ENCODE measurements around the gene SSX4B.
"Not testable (repeated sequence)": the region's sequence is repeated elsewhere in the genome, so short reads cannot be mapped to it uniquely, and the experiment has no call there.

Gene SSX4B, protein sequence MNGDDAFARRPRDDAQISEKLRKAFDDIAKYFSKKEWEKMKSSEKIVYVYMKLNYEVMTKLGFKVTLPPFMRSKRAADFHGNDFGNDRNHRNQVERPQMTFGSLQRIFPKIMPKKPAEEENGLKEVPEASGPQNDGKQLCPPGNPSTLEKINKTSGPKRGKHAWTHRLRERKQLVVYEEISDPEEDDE

DNA sequence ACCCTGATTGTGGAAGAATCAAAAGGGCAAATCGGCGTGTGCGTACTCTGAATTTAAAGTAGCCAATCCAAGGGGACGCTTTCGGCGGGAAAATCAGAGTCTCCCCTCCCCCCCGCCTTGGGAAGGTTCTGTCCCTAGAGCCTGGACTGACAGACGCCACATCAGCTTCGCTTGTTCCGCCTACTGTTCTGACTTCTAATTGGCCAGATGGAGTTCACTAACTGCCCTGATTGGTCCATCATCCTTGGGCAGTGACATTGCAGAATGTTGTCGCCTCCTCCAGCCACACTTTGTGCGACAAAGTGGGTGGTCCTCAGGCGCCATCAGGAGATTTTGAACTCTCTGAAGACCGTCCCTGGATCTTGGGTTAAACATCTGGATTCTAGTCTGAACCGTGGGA, at the start of gene SSX4B:
Gene SSX4B, minus strand, starts transcription at position 101 of the 400 bp plus-strand sequence. CDS start 588 bp downstream, outside the sequence.
- not testable (repeated sequence) for DNase-seq

DNA sequence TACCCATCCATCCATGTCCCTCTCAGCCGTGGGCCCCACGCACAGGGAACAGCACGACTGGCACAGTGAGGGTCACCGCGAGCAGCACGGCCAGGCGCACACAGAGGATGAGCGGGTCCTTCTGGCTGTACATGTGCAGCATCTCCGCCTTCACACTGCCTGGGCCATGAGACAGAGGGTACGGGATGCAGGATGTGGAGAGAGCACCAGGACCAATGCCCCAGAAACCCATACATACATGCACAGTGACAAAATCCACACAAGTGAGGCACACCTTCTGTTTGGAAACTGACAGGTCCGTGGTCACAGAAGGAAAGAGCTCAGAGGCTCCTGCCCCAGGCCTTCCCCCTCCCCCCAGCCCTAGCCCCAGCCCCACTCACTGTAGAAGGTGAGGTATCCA, 48.8 kb upstream of the SSX4B start:
- no peak for DNase-seq

DNA sequence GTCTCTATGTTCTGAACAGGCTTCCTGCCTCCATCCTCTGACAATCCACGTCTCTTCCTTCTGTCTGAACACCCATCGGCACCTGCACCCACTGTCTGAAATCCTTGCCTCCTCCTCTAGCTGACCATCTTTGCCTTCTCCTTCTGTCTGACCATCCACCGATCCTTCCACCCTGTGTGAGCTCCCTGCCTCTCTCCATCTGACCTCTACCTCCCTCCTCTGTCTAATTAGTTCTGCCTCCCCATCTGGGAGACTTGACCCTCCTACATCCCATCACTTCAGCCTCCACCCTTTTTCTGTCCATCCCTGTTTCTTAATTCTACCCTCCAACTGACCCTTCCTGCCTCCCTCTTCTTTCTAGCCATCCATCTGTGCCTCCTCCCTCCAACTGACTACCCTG, 48.3 kb upstream of the SSX4B start:
- DNase-seq, result no peak

DNA sequence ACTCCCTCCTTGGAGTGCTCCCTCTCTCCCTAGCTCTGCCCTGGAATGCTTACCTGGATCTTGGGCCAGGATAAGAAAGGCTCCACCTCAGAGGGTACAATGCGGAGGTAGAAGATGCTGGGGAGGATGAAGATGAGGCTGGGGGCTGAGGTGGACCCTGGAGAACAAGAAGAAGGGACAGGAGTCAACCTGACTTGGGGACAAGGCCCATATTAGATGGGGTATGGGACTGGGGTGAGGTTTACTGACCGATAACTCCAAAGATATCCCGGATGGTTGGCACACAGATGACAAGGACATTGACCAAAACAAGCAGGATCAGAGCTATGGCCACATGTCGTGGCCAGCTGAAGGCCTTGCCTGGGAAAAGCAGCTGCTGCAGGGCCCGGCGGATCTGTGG, 47.7 kb upstream of the SSX4B start:
- no peak for DNase-seq

DNA sequence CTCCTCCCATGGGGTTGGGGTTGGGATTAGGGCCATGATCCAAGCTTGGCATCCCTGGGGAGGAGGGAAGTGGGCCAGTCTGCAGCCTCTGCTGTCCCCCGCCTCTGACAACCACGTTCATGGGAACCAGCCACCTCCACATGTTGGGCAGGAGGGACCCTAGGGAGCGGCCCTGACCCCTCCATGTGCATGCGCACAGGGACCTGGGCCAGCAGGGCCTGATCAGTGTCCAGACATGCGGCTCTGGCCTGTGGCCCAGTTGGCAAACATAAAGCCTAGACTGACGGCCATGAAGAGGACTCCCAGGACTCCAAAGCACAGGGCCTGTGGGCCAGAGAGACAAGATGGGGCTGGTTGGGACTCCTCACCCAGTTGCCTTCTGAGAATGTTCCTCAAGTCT, 47.0 kb upstream of the SSX4B start:
- no peak for DNase-seq

DNA sequence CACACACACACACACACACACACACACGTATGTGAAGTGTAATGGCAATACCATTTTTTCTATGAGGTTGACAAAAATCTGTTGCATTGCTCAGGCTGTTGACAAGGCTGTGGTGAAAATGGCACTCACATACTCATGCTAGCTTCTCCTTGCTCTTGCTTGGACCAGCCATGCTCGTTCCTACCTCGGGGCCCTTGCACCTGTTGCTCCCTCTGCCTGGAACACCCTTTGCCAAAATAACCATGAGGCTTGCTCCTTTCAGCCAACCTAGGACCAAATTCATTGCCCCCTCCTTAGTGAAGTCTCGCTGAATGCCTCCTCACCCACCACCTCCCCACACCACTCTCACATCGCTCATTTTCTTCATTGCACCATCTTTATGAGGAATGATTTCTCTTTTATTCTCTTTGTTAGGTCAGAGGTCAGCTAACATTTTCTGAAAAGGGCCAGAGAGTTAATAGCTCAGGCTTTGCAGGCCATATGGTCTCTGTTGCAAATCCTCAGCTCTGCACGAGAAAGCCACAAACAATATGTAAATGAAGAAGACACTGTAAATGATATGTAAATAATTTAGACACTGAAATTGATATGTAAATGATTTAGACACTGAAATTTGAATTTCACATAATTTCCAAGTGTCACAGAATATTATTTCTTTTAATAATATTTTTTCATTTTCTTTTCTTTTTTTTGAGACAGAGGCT, 45.0 kb upstream of the SSX4B start:
- no peak for DNase-seq

DNA sequence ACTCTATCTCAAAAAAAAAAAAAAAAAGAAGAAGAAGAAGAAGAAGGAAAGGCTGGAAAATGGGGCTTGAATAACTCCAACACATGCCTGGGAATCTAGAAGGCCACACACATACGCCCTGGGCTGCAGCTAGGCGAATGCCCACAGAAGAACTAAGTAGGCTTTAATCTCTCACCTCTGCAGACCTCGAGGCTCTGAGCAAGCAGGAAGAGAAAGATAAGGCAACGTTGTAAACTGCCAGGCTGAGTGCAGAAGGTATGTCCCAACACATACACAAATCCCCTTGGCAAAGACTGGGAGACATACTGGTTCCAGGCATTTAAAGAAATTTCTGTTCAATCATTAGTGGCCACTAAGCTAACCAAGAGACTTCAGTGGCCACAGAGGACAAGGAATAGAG, 39.9 kb upstream of the SSX4B start:
- no peak for DNase-seq

DNA sequence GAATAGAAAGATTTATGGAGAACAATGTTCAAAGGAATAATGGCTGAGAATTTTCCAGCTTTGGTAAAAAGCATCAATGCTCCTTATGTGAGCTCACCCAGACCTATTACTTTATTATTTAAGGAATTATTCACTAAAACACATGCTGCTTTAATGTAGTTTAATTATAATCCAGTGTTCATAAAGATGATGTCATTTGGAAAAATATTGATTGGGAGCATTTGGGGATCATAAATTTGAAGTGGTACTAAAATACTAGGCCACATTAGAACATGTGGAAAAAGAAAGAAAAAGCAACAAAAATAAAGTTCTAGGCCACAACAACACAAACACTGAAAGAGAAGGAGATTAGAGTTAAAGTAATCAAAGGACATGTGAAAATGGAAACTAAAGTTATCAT, 38.3 kb upstream of the SSX4B start:
- no peak for DNase-seq

DNA sequence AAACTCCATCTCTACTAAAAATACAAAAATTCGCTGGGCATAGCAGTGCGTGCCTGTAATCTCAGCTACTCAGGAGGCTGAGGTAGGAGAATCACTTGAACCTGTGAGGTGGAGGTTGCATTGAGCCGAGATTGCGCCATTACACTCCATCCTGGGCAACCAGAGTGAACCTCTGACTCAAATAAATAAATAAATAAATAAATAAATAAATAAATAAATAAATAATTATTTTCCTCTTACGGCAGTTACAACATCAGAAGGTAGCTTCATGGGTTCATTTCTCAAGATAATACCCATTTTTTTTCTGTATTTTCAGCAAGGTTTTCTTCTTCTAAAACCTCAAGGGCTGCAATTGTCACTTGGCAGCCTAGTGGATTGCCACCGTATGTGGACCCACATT, 35.4 kb upstream of the SSX4B start:
- not testable (repeated sequence) for DNase-seq

DNA sequence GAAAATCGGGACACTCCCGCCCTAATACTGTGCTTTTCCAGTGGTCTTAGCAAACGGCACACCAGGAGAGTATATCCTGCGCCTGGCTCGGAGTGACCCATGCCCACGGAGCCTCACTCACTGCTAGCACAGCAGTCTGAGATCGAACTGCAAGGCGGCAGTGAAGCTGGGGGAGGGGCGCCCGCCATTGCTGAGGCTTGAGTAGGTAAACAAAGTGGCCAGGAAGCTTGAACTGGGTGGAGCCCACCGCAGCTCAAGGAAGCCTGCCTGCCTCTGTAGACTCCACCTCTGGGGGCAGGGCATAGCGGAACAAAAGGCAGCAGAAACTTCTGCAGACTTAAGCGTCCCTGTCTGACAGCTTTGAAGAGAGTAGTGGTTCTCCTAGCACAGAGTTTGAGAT, 22.0 kb upstream of the SSX4B start:
- not testable (repeated sequence) for DNase-seq

DNA sequence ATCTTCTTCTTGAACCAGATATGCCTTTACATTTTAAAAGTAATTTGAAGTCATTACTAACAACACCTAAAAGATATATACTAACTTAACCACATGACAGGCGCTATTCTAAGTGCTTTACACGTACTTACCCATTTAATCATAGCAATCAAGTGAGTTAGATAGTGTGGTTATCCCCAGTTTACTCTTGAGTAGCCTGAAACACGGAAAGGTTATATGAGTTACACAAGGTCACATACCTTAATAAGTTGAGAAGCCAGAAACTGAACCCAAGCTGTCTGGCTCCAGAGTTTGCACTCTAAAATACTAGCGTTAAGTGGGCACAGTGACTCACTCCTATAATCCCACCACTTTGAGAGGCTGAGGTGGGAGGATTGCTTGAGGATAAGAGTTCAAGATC, 18.4 kb upstream of the SSX4B start:
- DNase-seq, result not testable (repeated sequence)

DNA sequence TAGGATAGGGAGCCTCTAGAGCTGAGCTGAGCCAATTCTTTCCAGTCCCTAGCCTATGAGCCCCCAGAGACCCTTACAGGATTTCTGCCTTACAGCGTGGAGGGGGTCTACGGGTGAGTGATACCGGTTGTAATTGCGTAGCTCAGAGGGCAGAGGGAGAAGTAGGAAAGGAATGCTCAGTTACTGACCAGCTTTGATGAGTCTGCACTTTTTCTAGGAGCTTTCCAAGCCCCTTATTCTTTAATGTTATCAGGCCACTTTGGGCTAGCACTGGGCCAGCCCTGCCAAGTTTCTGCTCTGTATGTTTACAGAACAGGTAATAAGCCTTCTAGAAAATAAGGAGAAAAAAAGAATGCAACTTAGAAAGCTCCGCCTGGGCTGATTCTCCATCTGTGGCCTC, 17.8 kb upstream of the SSX4B start:
- not testable (repeated sequence) for DNase-seq

DNA sequence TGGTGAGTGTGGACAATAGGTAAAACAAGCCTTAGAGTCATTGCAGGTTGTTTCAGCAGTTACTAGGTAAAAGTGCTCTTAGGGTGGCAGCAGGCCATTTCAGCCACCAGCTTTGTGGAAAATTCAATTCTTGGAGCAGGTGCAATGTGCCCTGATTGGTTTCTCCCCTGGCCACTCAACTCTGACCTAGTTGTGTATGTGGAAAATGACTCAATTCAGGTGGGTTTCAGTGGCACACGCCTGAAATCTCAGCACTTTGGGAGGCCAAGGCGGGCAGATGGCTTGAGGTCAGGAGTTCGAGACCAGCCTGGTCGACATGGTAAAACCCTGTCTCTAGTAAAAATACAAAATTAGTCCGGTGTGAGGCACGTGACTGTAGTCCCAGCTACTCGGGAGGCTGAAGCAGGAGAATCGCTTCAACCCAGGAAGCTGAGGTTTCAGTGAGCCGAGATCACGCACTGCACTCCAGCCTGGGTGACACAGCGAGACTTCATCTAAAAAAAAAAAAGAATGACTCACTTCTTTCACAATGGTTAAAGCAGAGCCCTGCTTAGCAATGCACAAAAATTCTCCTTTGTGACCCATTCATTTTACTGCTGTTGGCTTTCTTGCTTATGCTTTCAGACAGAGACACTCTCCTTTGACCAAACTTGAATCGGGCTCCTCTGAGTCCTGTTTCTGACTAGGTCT, 15.4 kb upstream of the SSX4B start:
- not testable (repeated sequence) for DNase-seq

DNA sequence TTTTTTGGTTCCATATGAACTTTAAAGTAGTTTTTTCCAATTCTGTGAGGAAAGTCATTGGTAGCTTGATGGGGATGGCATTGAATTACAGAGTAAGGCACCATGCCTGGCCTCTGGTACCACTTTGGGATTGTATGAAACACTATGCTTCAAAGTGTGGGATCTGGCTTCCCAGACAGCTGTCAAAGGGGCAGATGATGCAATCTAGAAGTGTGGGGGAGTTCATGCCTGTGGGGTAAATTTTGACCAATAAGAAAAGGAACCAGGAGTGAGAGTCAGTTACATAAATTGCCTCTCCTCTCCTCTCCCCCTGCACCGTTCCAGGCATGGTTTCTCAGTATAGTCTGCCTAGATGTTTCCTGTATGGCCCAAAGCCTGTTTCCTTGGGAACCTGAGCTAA, 13.9 kb downstream of the SSX4B start:
- peak; percentile 2 for DNase-seq

DNA sequence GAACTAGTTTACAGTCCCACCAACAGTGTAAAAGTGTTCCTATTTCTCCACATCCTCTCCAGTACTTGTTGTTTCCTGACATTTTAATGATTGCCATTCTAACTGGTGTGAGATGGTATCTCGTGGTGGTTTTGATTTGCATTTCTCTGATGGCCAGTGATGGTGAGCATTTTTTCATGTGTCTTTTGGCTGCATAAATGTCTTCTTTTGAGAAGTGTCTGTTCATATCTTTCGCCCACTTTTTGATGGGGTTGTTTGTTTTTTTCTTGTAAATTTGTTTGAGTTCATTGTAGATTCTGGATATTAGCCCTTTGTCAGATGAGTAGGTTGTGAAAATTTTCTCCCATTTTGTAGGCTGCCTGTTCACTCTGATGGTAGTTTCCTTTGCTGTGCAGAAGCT, 14.8 kb downstream of the SSX4B start:
- DNase-seq, result not testable (repeated sequence)

DNA sequence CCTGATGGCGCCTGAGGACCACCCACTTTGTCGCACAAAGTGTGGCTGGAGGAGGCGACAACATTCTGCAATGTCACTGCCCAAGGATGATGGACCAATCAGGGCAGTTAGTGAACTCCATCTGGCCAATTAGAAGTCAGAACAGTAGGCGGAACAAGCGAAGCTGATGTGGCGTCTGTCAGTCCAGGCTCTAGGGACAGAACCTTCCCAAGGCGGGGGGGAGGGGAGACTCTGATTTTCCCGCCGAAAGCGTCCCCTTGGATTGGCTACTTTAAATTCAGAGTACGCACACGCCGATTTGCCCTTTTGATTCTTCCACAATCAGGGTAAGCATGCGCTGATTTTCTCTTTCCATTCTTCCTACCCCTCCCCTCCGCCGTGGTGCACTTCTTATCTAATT, 28.5 kb downstream of the SSX4B start, which contains the start of gene SSX4:
Gene SSX4, plus strand, starts transcription at position 301 of the 400 bp plus-strand sequence. CDS start 515 bp downstream, outside the sequence.
- DNase-seq, result not testable (repeated sequence)

DNA sequence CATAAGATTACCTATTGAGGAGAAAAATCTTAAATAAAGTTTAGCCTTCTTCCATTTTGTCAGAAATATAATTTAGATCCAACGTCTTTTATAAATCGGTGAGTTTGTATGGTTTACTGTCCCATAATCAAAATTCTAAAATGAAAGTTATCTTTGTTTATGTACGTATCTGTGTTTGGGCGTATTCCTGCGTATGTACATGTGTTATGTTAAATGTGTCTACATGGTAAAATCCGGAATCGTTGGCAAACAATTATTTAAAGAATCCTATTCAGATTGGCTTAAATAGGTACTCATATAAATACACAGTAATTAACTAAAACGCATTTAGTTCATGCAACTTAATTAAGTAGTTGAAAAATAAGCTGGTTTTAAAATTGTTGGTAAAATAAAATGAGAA, 41.4 kb downstream of the SSX4B start:
- DNase-seq, result not testable (repeated sequence)

DNA sequence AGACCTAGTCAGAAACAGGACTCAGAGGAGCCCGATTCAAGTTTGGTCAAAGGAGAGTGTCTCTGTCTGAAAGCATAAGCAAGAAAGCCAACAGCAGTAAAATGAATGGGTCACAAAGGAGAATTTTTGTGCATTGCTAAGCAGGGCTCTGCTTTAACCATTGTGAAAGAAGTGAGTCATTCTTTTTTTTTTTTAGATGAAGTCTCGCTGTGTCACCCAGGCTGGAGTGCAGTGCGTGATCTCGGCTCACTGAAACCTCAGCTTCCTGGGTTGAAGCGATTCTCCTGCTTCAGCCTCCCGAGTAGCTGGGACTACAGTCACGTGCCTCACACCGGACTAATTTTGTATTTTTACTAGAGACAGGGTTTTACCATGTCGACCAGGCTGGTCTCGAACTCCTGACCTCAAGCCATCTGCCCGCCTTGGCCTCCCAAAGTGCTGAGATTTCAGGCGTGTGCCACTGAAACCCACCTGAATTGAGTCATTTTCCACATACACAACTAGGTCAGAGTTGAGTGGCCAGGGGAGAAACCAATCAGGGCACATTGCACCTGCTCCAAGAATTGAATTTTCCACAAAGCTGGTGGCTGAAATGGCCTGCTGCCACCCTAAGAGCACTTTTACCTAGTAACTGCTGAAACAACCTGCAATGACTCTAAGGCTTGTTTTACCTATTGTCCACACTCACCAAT, 43.9 kb downstream of the SSX4B start:
- DNase-seq, result not testable (repeated sequence)

DNA sequence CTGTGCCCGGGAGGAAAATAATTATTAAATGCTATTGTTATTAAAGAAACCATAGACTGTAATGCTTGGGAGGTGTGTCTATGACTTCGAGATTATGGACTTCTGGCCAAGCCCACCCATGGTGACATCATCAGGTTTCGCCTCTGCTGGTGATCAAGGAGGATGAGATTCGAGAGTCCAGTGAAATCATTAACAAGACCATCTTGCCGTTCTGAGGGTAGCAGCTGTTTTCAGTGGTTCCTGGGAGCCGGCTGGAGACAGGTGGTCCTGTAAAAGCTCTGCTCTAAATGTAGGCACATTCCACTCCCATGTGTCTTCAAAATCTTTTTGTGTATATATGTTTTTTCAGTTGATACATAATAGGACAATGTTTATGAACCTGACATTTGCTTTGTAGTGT, 52.5 kb downstream of the SSX4B start:
- DNase-seq, result not testable (repeated sequence)

DNA sequence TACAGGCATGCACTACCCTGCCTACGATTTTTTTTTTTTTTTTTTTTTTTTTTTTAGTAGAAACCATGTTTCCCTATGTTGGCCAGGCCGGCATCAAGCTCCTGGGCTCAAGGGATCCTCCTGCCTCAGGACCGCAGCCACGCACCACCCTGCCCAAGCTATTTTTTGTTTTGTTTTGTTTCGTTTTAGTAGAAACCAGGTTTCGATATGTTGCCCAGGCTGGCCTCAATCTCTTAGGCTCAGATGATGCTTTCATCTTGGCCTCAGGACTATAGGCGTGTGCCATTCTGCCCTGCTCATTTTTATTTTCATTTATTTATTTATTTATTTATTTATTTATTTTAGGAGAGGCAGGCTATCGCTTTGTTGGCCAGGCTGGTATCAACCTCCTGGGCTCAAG, 54.1 kb downstream of the SSX4B start:
- DNase-seq, result no peak

DNA sequence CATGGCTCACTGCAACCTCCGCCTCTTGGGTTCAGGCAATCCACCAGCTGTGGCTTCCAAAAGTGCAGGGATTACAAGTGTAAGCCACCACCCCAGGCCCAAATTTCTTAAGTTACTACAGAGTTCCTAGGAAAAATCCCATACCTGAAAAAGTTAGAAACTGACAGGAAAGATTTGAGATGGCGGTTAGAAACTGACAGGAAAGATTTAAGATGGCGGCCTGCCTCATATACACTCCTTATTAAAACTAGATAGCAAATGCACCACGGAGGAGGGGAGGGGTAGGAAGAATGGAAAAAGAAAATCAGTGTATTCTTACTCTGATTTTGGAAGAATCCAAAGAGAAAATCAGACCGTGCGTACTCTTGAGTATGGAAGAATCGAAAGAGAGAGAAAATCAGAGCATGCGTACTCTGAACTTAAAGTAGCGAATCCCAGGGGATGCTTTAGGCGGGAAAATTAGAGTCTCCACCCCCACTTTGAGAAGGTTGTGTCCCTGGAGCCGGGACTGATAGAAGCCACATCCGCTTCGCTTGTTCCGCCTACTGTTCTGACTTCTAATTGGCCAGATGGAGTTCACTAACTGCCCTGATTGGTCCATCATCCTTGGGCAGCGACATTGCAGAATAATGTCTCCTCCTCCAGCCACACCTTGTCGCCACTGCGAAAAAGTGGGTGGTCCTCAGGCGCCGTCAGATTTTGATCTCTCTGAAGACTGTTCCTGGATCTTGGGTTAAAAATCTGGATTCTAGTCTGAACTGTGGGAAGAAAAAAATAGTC, 55.3 kb downstream of the SSX4B start, which contains the start of gene SSX3:
Gene SSX3, minus strand, starts transcription at position 389 of the 780 bp plus-strand sequence. CDS start 1,454 bp downstream, outside the sequence.
- not testable (repeated sequence) for DNase-seq
